ENCODE measurements around the gene HSPB9. TPM values are rescaled to one million over a fixed set of nuclear protein-coding genes. Genes with fewer than 3 reads are reported as not detected.

The HSPB9 gene
- total RNA-seq, 1 experiment from 2014 or later = not detected

DNA sequence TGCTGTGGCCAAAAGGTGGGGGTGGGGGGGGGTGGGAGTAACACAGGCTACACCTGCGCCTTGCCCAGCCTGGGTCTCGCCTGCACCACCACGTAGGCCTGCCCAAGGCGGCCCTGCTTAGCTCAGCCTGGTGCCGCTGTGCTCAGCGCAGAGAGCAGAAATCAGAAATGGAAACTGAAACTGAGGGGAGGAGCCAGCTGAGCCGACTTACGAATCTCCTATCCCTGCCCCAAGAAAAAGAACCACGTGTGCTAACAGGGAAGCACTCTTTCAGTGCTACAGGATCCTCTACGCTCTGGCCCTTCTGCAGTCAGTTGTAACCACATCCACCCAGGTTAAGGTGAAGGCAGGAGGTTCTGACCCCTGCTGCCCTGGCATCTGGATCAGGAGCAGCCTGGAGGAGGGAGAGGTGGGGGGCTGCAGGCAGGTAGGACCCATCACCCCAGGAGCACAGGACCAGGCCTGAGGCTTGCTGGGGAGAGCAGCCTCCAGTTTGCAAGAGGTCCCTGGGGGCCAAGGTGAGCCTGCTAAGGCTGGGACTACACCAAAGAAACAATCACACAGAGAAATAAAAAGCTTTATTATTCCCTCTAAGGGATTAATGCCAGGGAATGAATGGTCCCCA, 9.9 kb upstream of the HSPB9 start, which contains the start of gene DHX58:
DHX58 (minus strand) TSS at position 163 of the 625 bp plus-strand sequence. CDS start 822 bp downstream, outside the sequence.
- TF ChIP-seq, protein P1, sequence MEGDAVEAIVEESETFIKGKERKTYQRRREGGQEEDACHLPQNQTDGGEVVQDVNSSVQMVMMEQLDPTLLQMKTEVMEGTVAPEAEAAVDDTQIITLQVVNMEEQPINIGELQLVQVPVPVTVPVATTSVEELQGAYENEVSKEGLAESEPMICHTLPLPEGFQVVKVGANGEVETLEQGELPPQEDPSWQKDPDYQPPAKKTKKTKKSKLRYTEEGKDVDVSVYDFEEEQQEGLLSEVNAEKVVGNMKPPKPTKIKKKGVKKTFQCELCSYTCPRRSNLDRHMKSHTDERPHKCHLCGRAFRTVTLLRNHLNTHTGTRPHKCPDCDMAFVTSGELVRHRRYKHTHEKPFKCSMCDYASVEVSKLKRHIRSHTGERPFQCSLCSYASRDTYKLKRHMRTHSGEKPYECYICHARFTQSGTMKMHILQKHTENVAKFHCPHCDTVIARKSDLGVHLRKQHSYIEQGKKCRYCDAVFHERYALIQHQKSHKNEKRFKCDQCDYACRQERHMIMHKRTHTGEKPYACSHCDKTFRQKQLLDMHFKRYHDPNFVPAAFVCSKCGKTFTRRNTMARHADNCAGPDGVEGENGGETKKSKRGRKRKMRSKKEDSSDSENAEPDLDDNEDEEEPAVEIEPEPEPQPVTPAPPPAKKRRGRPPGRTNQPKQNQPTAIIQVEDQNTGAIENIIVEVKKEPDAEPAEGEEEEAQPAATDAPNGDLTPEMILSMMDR (IDR thresholded peaks at IDR 0.05; ENCODE audit: unreplicated experiment) = no peak
- peak within 1 kb of the TSS; percentile 67 for H3K4me3 Mint-ChIP-seq (ENCODE audit: unreplicated experiment)
- intact Hi-C loops (cut with micrococcal nuclease) = no loop called here
- ChIA-PET POLR2A (interaction anchor here (0.5 to 3.0 kb wide), 10 partner anchors 9 to 1993 kb away, joined by 3 to 17 read pairs (median 4); partner anchors contain the start of genes CNP and DNAJC7), CTCF (interaction anchor here (0.6 to 8.2 kb wide), 6 partner anchors 36 to 414 kb away, joined by 3 to 37 read pairs (median 4); partner anchors contain the start of genes CAVIN1 and DNAJC7)
- no peaks in the 10 kb centered on the region for H3K4me1 Mint-ChIP-seq (ENCODE audit: insufficient read depth, unreplicated experiment)
- peaks cover 26% of the 10 kb centered on the region for H3K36me3 Mint-ChIP-seq (ENCODE audit: insufficient read depth, unreplicated experiment)
- no peaks in the 10 kb centered on the region for H3K27me3 Mint-ChIP-seq (ENCODE audit: insufficient read depth, unreplicated experiment)
- H3K9me3 Mint-ChIP-seq (ENCODE audit: unreplicated experiment) = no peaks in the 10 kb centered on the region
- no TSS peak for BruUV-seq (replicated peaks)
- DNase-seq (ENCODE audit: unreplicated experiment) = peak; percentile 64
- peak within 1 kb of the TSS; percentile 35 for H3K27ac Mint-ChIP-seq (ENCODE audit: low read depth, unreplicated experiment)

DNA sequence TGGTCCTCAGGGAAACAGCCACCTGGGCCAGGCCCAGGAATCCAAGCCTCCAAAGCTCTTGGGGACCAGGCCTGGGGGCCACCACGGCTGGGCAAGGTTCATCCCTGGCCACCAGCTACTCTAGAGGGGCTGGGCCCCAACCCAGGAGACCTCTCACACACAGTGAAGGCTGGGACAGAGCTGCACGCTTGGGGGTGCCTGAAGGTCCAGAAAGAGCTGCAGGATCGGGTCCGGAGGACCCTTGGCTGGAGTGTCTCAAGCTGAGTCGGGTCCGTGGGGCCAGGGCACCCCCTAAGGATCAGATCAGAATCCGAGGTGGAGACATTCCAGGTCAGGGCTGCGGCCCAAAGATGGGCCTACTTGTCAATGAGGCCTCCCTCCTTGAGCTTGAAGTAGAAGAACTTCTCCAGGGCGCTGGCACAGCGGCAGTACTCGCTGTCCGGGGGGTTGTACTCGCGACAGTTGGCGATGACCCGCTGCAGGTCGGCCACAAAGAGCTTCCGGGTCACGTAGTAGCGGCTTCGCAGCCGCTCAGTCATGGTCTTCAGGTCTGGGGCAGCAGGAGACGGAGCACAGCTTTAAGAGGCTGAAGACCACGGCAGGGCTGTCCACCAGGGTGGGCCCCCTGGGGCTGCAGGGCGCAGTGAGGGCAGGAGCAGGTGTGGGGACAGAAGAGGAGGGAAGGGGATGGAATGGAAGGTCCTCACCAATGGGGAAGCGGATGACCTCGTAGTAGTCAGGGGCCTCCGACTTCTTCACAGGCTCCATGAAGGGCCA, 9.1 kb upstream of the HSPB9 start:
- H3K9me3 Mint-ChIP-seq (ENCODE audit: unreplicated experiment) = no peaks in the 10 kb centered on the region
- CTCF ChIA-PET = interaction anchor here (0.6 to 8.2 kb wide), 8 partner anchors 8 to 414 kb away, joined by 3 to 37 read pairs (median 4); partner anchors contain the start of genes CAVIN1 and DNAJC7
- TSS peak; percentile 71 for BruUV-seq (replicated peaks)
- peak overlapping the region; percentile 35 for H3K27ac Mint-ChIP-seq (ENCODE audit: low read depth, unreplicated experiment)
- no peak overlapping the region for H3K4me3 Mint-ChIP-seq (ENCODE audit: unreplicated experiment)
- TF ChIP-seq, protein P1 (IDR thresholded peaks at IDR 0.05; ENCODE audit: unreplicated experiment) = no peak
- H3K4me1 Mint-ChIP-seq (ENCODE audit: insufficient read depth, unreplicated experiment) = no peaks in the 10 kb centered on the region
- peaks cover 32% of the 10 kb centered on the region for H3K36me3 Mint-ChIP-seq (ENCODE audit: insufficient read depth, unreplicated experiment)
- DNase-seq (ENCODE audit: unreplicated experiment) = no peak
- intact Hi-C loops (cut with micrococcal nuclease) = no loop called here
- POLR2A ChIA-PET = interaction anchor here (0.9 to 3.0 kb wide), 6 partner anchors 8 to 594 kb away, joined by 3 to 17 read pairs (median 3); partner anchors contain the start of gene CNP
- no peaks in the 10 kb centered on the region for H3K27me3 Mint-ChIP-seq (ENCODE audit: insufficient read depth, unreplicated experiment)

GRCh38 chr17:42114118-42114517, 8.5 kb upstream of the HSPB9 start:
- intact Hi-C loops (cut with micrococcal nuclease) = no loop called here
- ChIA-PET POLR2A (interaction anchor here (1.0 to 3.0 kb wide), 3 partner anchors 97 to 309 kb away, joined by 3 to 17 read pairs (median 3); partner anchors contain the start of genes CAVIN1, CNP and DNAJC7), CTCF (interaction anchor here (0.9 to 8.2 kb wide), 4 partner anchors 9 to 97 kb away, joined by 3 to 37 read pairs (median 16); partner anchors contain the start of gene DNAJC7)
- Mint-ChIP-seq H3K27ac (ENCODE audit: low read depth, unreplicated experiment) (peak overlapping the region; percentile 35), H3K36me3 (ENCODE audit: insufficient read depth, unreplicated experiment) (peaks cover 34% of the 10 kb centered on the region), H3K27me3 (ENCODE audit: insufficient read depth, unreplicated experiment) (no peaks in the 10 kb centered on the region), H3K4me3 (ENCODE audit: unreplicated experiment) (no peak overlapping the region), H3K4me1 (ENCODE audit: insufficient read depth, unreplicated experiment) (no peaks in the 10 kb centered on the region), H3K9me3 (ENCODE audit: unreplicated experiment) (no peaks in the 10 kb centered on the region)
- no peak for DNase-seq (ENCODE audit: unreplicated experiment)
- no TSS peak for BruUV-seq (replicated peaks)
- TF ChIP-seq, protein P1 (IDR thresholded peaks at IDR 0.05; ENCODE audit: unreplicated experiment) = no peak

Data from MCF 10A (cell line).